AG08395 (cell line): ENCODE data around the gene UPF2.
"Not testable (repeated sequence)": the region's sequence is repeated elsewhere in the genome, so short reads cannot be mapped to it uniquely, and the experiment has no call there.

Experiments used
- DNase-seq: peaks from one replicate; pipeline ENCODE4 v3.0.0; 2012; ENCODE audit warnings: mixed read lengths, low spot score

Gene UPF2

DNA sequence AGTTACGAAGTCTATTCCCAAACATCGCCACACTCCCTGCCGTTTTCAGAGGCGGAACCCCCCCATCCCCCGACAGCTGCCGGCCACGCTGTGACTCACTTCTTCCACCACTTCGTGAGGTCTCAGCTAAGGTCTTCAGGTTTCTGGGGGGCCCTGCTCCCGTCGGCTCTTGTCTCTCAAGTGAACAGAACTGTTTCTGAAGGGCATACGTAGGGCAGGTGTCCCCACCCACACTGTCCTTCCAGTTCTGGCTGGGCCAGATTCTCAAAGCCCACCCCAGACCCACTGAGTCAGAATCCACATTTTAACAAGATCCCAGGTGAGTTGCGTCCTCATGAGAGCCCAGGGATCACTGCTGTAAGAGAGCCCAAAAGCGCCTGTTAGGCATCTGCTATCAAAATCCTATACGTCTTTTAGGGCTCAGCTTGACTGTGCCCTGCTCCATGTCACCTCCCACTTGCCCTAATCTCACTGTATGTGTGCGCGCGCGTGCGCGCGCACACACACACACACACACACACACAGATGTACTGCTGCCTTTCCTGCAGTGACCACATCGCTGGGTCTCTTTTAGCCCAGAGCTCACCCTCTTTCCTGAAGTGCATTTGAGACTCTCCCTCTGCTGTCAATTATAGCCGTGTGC lies 140.7 kb downstream of the UPF2 start:
- DNase-seq = no peak

DNA sequence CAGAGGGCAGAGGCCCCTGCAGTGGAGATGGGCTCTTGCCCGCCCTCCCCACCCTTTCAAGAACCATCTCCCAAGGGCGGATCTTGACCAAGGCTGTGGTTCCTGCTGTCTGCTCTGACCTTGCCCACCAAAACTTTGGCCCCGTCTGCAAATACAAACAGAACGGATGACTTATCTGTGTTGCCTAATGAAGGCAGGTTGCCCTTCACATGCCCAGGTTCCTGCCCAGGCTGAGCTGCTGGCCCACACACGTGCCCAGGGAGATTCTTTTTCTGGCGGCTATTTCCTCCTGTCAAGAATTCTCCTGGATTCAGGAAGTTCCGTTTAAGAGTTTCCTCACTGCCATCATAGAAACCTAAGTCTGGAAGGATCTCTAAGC lies 141.2 kb downstream of the UPF2 start:
- DNase-seq = no peak

DNA sequence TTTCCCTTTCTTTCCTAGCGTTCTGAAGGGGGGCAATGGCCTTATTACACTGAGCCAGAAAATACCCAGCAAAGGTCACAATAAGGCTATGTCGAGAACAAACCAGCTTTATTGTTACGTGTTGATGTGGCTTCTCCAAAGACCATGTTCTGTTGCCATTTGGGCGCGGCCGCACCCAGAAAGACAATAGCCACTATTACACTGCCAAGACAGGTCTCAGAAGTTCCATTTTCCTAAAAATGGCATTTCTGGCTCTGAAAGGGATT lies 141.6 kb downstream of the UPF2 start:
- no peak for DNase-seq

GRCh38 chr10:11899067-11899876 lies 143.3 kb downstream of the UPF2 start:
- DNase-seq = no peak

DNA sequence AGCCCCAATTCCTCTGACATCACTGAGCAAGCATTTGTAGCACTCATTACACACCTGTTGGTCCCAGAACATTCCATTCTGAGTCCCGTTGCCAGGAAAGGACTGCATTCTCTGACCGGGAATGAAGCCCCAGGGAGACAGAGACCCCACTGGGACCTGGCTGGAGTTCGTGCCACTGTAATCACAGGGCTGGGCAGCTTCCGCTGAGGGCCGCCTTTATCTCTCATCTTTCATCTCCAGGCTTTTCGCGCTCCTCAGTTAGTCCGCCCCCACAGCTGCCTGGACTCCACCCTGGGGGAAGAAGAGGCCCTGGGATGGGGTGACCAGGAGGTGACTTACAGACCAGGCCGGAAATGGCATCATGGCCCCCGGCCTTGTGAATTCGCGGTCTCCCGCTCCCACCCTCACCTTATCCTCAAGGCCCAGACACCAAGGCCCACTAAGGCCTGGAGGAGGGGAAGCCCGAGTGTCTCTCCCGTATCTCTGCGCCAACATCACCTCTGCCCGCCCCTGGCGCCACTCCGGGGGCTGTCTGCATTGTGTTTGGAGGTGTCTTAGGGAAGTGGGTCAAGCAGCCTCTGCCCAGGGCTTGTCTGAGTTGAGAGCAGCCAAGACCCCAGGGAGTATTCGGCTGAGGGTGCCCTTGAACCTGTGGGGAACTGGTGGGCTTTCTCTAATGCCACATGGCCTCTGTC lies 144.1 kb downstream of the UPF2 start:
- no peak for DNase-seq

- DNase-seq = no peak
Measured at GRCh38 chr10:11898033-11898371, 144.6 kb downstream of the UPF2 start.

DNA sequence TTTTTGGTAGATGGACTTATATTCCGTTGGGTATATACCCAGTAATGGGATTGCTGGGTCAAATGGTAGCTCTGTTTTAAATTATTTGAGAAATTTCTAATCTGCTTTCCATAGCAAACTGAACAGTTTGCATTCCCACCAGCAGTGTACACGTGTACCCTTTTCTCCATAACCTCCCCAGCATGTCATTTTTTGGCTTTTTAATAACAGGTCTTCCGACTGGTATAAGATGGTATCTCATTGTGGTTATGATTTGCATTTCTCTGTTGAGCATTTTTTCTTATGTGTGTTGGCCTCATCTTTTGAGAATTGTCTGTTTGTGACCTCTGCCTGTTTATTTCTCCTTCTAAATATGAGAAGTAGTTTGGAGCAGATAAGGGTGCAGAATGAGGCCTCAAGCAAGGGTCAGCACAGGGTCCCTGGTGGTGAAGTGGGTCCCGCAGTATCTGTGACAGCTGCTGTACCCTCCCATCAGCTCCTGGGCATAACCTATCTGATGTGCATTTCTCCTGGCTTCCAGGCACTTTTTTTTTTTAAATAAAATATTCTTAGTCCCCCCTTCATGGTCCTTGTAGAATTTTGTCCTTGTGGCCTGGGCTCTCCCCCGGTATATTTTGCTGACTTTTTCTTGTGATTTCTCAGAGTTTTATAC lies 145.9 kb downstream of the UPF2 start:
- no peak for DNase-seq

- no peak for DNase-seq
Measured at GRCh38 chr10:11895598-11895997, 147.0 kb downstream of the UPF2 start.

DNA sequence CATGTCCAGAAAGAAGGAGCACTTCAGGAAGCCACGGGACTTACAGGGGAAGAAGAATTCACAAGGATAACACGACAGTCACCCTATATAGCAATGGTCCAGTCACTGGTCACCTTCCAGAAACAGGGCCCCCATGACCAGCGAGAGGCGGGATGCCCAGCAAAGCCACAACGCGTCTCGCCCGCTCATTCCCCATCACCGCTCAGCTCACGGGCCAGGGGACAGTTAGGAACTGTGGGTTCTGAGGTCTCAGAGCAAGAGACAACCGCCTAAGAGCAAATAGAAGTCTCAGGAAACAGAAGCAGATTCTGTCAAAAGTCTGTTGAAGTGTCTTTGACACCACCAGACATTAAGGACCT lies 147.5 kb downstream of the UPF2 start:
- no peak for DNase-seq

GRCh38 chr10:11894381-11895107 lies 148.1 kb downstream of the UPF2 start:
- no peak for DNase-seq

GRCh38 chr10:11893749-11894278 lies 148.8 kb downstream of the UPF2 start:
- no peak for DNase-seq

GRCh38 chr10:11891776-11892486 lies 150.7 kb downstream of the UPF2 start:
- no peak for DNase-seq

DNA sequence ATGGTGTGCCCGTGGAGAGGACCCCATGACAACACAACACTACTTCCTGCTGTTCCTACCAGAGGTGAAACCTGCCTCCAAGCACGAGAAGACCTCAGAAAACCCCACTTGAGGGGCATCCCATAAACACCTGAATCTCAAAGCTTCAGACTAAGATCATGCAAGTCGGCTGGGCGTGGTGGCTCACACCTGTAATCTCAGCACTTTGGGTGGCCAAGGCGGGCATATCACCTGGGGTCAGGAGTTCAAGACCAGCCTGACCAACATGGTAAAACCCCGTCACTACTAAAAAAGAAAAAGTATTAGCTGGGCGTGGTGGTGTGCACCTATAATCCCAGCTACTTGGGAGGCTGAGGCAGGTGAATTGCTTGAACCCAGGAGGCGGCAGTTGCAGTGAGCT lies 153.3 kb downstream of the UPF2 start:
- DNase-seq = not testable (repeated sequence)

DNA sequence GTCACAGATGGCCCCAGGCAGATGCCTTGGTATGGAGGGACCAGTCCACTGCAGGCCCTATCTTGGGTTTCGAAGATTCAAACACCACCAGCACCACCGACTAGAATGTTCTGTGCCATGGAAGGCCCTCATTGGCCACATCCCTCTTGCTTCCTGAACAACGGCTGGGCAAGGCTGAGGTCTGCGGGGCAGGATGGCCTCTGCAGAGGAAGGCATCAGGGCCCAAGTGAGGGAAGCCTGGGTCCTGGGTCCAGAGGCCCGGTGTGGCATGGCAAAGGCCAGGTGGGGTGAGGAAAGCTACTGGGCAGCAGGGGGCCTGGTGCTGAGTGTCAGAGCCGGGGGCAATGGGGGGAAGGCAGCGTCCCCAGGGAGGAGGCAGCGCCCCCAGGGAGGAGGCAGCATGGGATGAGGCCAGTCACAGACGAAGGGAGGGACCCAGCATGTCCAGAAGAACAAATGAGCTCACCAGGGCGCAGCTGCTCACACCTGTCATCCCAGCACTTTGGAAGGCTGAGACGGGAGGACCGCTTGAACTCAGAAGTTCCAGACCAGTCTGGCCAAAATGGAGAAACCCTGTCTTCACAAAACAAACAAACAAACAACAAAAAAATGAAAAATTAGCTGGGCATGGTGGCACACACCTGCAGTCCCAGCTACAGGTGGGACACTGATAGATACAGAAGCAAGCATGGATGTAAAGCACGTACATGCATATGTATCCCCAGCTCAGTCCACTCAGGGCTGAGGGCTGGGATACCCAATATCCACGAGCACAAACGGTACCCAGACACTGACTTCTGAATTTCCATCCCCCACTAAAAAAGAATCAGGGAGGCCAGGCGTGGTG lies 155.0 kb downstream of the UPF2 start:
- no peak for DNase-seq

- DNase-seq = no peak
Measured at GRCh38 chr10:11886851-11887250, 155.8 kb downstream of the UPF2 start.

GRCh38 chr10:11886138-11886474 lies 156.5 kb downstream of the UPF2 start:
- no peak for DNase-seq

- no peak for DNase-seq
Measured at GRCh38 chr10:11885437-11886137, 157.0 kb downstream of the UPF2 start.

- DNase-seq = no peak
Measured at GRCh38 chr10:11884706-11885423, 157.7 kb downstream of the UPF2 start.

- DNase-seq = no peak
Measured at GRCh38 chr10:11882646-11883375, 159.8 kb downstream of the UPF2 start.
